Natural killer cell (primary cell): Measurements from ENCODE around the gene C10orf62. TPM values are rescaled to one million over a fixed set of nuclear protein-coding genes. Genes with fewer than 3 reads are reported as not detected.

Experiments
- ATAC-seq, 3 donors: fragments of 150-1000 bp in 2 of 3; fragments of 200-7000 bp in 1 of 3; cut with Tn5 transposase; 1 replicate in 1 of 3; 2 replicates in 2 of 3; pipeline ENCODE4 v1.10.0; 2021; ENCODE audit warnings: mild to moderate bottlenecking in 2 of 3, moderate library complexity in 2 of 3
- DNase-seq, 2 donors: peaks; one replicate each; pipeline versions ENCODE4 v3.0.0 to v3.0.0-alpha.2; 2013 to 2021; ENCODE audit warnings: mixed read lengths in 1 of 2
- H3K27ac ChIP-seq: one replicate; pipeline ENCODE4 v1.5.1; 2013; ENCODE audit warnings: mild to moderate bottlenecking, low read length
- H3K27me3 ChIP-seq: one replicate; pipeline ENCODE4 v1.6.1; 2013; ENCODE audit warnings: low read length; ENCODE audit not compliant: control insufficient read depth, insufficient read depth
- H3K36me3 ChIP-seq: one replicate; pipeline ENCODE4 v1.6.1; 2013; ENCODE audit warnings: low read length; ENCODE audit not compliant: control insufficient read depth, insufficient read depth
- H3K4me1 ChIP-seq: one replicate; pipeline ENCODE4 v1.6.1; 2013; ENCODE audit warnings: low read length; ENCODE audit not compliant: control insufficient read depth, insufficient read depth
- H3K4me3 ChIP-seq: one replicate; pipeline ENCODE4 v1.5.1; 2013; ENCODE audit warnings: low read length
- H3K9me3 ChIP-seq: one replicate; pipeline ENCODE4 v1.6.1; 2013; ENCODE audit warnings: low read length; ENCODE audit not compliant: control insufficient read depth, insufficient read depth
- H3K27ac Mint-ChIP-seq, 2 donors: one replicate each; pipeline ENCODE4 v1.8.0; 2022; ENCODE audit warnings: mild to moderate bottlenecking in 2 of 2, mixed read lengths in 2 of 2, moderate library complexity in 1 of 2
- H3K27me3 Mint-ChIP-seq, 2 donors: one replicate each; pipeline ENCODE4 v1.8.0; 2022; ENCODE audit warnings: low read depth in 2 of 2, mixed read lengths in 2 of 2
- H3K36me3 Mint-ChIP-seq: one replicate; pipeline ENCODE4 v1.8.0; 2022; ENCODE audit warnings: mixed read lengths
- H3K4me1 Mint-ChIP-seq, 2 donors: one replicate each; pipeline ENCODE4 v1.8.0; 2022; ENCODE audit warnings: mixed read lengths in 2 of 2
- H3K4me3 Mint-ChIP-seq: one replicate; pipeline ENCODE4 v1.8.0; 2022; ENCODE audit warnings: mild to moderate bottlenecking, moderate library complexity, mixed read lengths
- H3K9me3 Mint-ChIP-seq, 2 donors: one replicate each; pipeline ENCODE4 v1.8.0; 2022; ENCODE audit warnings: mixed read lengths in 2 of 2
- WGBS: methylation state at CpG from one replicate; pipeline ENCODE4 v1.1.7; 2013; ENCODE audit warnings: missing lambda C conversion rate; ENCODE audit not compliant: insufficient coverage; 5-methylcytosine and 5-hydroxymethylcytosine counted together
- intact Hi-C: fragments of 100-400 bp; cut with micrococcal nuclease; formaldehyde crosslinking; loops from one replicate; pipeline ENCODE4 v1.14.2; 2022
- total RNA-seq, 4 donors: library from RNA; stranded (reverse); fragments of 120-200 nt in 1 of 4; gene quantifications; one replicate each; pipeline versions ENCODE4 v1.2.3 to v1.2.4, GENCODE V29; 2013 to 2022
- TF ChIP-seq, protein P1 (sequence below): fragments of 200-600 bp; IDR thresholded peaks from one replicate; pipeline ENCODE4 v1.8.0; 2022; ENCODE audit warnings: antibody characterized with exemption

The C10orf62 gene
- total RNA-seq: under 1 TPM in 1 of 3 donors, not detected in 2; 0.32 TPM
- not detected for total RNA-seq (2013)

DNA sequence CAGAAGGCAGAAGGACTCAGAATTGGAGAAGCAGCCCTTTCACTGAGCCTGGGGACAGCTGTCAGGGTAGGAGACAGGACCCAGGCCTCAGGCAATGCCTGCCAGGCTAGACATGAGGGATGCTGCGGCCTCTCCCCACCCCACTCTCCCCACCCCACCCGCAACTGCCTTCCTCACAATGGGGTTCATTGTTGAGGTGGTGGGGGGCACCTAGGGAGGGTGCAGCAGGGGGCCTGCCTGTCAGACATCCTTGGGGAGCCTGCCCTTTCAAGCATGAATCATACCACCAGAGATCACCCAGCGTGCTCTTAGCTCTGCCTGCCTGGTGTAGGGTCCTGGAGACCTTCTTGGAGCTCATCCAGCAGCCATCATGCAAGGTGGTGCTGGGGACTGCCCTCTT lies at the start of gene C10orf62:
Gene C10orf62 (plus strand): TSS at position 243 of the 400 bp plus-strand sequence. CDS start 177 bp downstream, outside the sequence.
- 83% methylated on average over 1 of the region's 3 CpGs for WGBS
- Mint-ChIP-seq H3K27me3 (peaks cover 0 to 7% of the 10 kb centered on the region in 2 donors), H3K9me3 (no peaks in the 10 kb centered on the region), H3K4me3 (peak within 1 kb of the TSS; percentile 60), H3K4me1 (peaks cover 23 to 28% of the 10 kb centered on the region in 2 donors), H3K36me3 (no peaks in the 10 kb centered on the region), H3K27ac (peak within 1 kb of the TSS in 1 of 2 donors; percentile 78)
- Histone ChIP-seq H3K27me3 (no peaks in the 10 kb centered on the region), H3K4me1 (peaks cover 25% of the 10 kb centered on the region), H3K9me3 (no peaks in the 10 kb centered on the region), H3K36me3 (no peaks in the 10 kb centered on the region), H3K27ac (no peak within 1 kb of the TSS), H3K4me3 (no peak within 1 kb of the TSS)
- no peak for DNase-seq
- intact Hi-C loops: no loop called here
- TF ChIP-seq, protein P1, sequence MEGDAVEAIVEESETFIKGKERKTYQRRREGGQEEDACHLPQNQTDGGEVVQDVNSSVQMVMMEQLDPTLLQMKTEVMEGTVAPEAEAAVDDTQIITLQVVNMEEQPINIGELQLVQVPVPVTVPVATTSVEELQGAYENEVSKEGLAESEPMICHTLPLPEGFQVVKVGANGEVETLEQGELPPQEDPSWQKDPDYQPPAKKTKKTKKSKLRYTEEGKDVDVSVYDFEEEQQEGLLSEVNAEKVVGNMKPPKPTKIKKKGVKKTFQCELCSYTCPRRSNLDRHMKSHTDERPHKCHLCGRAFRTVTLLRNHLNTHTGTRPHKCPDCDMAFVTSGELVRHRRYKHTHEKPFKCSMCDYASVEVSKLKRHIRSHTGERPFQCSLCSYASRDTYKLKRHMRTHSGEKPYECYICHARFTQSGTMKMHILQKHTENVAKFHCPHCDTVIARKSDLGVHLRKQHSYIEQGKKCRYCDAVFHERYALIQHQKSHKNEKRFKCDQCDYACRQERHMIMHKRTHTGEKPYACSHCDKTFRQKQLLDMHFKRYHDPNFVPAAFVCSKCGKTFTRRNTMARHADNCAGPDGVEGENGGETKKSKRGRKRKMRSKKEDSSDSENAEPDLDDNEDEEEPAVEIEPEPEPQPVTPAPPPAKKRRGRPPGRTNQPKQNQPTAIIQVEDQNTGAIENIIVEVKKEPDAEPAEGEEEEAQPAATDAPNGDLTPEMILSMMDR: no peak
- no peak for ATAC-seq

GRCh38 chr10:97540669-97541500 lies 48.6 kb upstream of the C10orf62 start:
- WGBS: 92% methylated on average over 14 of the region's 14 CpGs
- Histone ChIP-seq H3K4me1 (peaks cover 8% of the 10 kb centered on the region), H3K36me3 (no peaks in the 10 kb centered on the region), H3K27ac (no peak overlapping the region), H3K4me3 (no peak overlapping the region), H3K9me3 (no peaks in the 10 kb centered on the region), H3K27me3 (no peaks in the 10 kb centered on the region)
- no peak for ATAC-seq
- no peak for DNase-seq
- Mint-ChIP-seq H3K4me1 (peaks cover 0 to 5% of the 10 kb centered on the region in 2 donors), H3K36me3 (no peaks in the 10 kb centered on the region), H3K4me3 (no peak overlapping the region), H3K27me3 (no peaks in the 10 kb centered on the region), H3K9me3 (no peaks in the 10 kb centered on the region), H3K27ac (no peak overlapping the region)
- TF ChIP-seq, protein P1: no peak
- intact Hi-C loops: no loop called here

- Mint-ChIP-seq H3K27ac (no peak overlapping the region), H3K36me3 (no peaks in the 10 kb centered on the region), H3K27me3 (peaks cover 0 to 4% of the 10 kb centered on the region in 2 donors), H3K4me3 (no peak overlapping the region), H3K9me3 (no peaks in the 10 kb centered on the region), H3K4me1 (peaks cover 0 to 5% of the 10 kb centered on the region in 2 donors)
- no peak for DNase-seq
- intact Hi-C loops: no loop called here
- Histone ChIP-seq H3K9me3 (no peaks in the 10 kb centered on the region), H3K27ac (no peak overlapping the region), H3K4me3 (no peak overlapping the region), H3K27me3 (no peaks in the 10 kb centered on the region), H3K36me3 (no peaks in the 10 kb centered on the region), H3K4me1 (peaks cover 8% of the 10 kb centered on the region)
- WGBS: 84% methylated on average over 9 of the region's 9 CpGs
- no peak for ATAC-seq
- TF ChIP-seq, protein P1: no peak
Measured at GRCh38 chr10:97542169-97543024, 47.1 kb upstream of the C10orf62 start.
